Hematopoietic multipotent progenitor cell treated with erythropoietin and hydrocortisone succinate and interleukin-3 and kit ligand, for 8 days (in vitro differentiated cells): ENCODE data around the gene TMEM63B.
A peak's percentile ranks its signal among the peaks of the same experiment; 100 is the strongest.
"Not testable (repeated sequence)": the region's sequence is repeated elsewhere in the genome, so short reads cannot be mapped to it uniquely, and the experiment has no call there.

Experiments
- DNase-seq: peaks from one replicate; pipeline ENCODE4 v3.0.0-alpha.2; 2015

TMEM63B gene

GRCh38 chr6:44172731-44173500 is 45.6 kb downstream of the TMEM63B start:
- DNase-seq, result peak; percentile 83

- no peak for DNase-seq
Observed at GRCh38 chr6:44176130-44176761, 48.9 kb downstream of the TMEM63B start.

DNA sequence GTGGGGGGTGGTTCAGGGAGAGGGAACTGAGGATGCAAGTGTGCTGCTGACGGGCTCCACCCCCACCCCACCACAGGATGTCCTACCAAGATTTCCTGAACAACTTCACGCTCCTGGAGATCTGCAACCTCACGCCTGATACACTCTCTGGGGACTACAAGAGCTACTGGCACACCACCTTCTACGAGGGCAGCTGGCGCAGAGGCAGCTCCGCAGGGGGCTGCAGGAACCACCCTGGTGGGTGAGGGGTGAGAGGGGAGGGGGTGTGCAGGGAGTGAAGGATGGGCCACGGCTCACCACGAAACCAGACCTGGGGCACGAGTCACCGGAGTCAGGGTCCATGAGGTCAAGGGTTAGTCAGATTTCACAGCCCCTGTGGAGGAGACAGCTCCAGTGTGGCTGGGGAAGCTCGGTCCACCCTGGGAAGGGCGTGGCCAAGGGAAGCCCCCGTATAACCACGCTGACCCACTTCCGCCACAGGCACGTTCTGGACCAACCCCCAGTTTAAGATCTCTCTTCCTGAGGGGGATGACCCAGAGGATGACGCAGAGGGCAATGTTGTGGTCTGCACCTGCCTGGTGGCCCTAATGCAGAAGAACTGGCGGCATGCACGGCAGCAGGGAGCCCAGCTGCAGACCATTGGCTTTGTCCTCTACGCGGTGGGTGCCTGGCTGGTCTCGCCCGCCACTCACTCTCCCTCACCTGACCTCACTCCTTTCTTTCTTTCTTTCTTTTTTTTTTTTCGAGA is 49.6 kb downstream of the TMEM63B start:
- no peak for DNase-seq

DNA sequence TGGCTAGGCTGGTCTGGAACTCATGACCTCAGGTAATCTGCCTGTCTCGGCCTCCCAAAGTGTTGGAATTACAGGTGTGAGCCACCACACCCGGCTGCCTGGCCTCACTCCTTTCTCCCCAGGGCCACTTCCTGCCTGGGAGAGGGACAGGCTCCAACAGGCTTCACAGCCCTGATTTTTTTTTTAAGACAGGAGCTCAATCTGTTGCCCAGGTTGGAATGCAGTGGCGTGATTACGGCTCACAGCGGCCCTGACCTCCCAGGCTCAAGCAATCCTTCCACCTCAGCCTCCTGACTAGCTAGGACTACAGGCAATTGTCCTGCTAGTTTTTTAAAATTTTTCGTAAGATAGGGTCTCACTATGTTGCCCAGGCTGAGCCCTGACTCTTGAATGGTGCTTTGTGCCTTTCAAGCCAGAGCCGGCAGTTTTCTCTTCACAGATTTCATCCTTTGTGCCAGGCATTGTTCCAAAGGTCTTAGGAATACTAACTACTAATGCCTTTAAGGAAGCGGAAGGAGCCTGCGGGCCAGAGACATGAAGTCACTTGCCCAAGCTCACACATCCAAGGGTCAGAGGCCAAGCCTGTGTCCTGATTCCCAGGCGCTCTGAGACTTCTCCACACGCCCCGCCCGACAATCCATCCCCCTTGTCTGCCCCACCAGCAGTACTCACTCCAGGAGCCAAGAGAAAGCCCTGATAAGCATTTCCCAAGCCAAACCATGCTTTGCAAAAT is 50.5 kb downstream of the TMEM63B start:
- no peak for DNase-seq

GRCh38 chr6:44178424-44179071 is 51.2 kb downstream of the TMEM63B start:
- no peak for DNase-seq

DNA sequence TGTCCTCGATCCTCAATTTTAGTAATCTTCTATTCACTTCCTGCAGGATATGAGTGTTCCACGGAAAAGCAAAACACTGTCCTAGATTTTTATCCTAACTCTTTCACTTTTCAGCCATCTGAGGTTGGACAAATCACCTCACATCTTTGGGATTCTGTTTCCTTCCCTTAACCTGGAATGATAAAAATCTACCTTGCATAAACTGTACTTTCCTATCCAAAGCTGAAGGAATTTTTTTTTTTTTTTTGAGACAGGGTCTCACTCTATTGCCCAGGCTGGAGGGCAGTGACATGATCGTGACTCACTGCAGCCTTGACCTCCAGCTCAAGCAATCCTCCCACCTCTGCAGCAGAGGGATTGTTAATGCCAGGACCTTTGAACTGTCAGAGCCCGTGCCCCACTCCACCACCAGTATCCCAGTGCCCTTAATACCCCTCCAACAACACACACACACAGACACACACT is 51.8 kb downstream of the TMEM63B start:
- no peak for DNase-seq

- no peak for DNase-seq
Observed at GRCh38 chr6:44179648-44180047, 52.3 kb downstream of the TMEM63B start.

GRCh38 chr6:44180406-44180805 is 53.1 kb downstream of the TMEM63B start:
- no peak for DNase-seq

DNA sequence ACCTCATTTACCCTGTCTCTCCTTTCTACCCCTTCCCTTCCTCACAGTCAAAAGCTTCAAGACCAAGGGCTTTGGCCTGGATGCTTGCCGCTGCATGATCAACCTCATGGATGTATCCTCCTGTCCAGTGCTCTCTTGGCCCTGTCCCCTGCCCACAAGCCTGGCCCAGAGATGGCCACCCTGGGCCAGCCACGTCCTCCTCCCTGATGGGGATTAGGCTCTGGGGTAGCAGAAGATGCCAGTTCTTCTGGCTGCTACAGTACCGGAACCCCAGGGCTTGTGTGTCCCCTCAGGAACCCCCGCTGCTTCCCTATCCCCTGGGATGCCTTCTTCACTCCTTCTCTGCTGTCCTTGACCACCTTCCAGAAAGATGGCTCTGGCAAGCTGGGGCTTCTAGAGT is 53.5 kb downstream of the TMEM63B start:
- no peak for DNase-seq

DNA sequence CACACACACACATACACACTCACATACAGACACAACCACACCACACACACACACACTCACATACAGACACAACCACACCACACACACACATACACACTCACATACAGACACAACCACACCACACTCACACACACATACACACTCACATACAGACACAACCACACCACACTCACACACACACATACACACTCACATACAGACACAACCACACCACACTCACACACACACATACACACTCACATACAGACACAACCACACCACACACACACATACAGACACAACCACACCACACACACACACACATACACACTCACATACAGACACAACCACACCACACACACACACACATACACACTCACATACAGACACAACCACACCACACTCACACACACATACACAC is 54.4 kb downstream of the TMEM63B start:
- DNase-seq, result not testable (repeated sequence)

DNA sequence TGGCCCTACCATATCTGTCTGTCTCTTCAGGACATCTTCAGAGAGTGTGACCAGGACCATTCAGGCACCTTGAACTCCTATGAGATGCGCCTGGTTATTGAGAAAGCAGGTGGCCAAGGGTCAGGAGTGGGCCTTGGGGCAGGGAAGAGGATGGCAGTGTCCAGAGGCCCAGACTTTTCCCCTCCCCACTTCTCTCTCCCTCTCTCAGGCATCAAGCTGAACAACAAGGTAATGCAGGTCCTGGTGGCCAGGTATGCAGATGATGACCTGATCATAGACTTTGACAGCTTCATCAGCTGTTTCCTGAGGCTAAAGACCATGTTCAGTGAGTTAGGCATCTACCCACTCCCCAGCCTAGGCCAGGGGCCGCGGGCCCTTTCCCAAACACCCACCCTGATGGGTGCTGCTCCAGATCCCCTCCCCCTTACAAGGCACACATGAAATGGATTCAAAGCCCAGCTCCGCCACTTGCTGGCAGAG is 55.6 kb downstream of the TMEM63B start:
- no peak for DNase-seq

DNA sequence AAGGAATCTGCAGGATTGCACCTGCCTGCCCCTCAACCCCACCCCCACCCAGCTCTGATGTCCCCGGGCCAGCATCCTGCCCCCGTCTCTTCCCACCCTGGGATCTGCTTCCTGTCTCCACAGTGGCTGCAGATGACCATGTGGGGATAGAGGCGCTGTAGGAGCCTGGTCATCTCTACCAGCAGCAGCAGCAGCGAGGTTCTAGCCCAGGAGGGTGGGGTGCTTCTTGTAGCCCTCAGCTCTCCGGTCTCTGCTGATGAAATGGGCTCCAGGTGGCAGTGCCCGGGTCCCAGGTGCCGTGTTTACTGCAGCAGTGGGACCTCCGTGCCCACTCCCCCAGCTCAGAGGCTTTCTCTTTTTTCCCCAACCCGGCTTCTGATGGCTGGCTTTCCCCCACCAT is 56.4 kb downstream of the TMEM63B start:
- no peak for DNase-seq

DNA sequence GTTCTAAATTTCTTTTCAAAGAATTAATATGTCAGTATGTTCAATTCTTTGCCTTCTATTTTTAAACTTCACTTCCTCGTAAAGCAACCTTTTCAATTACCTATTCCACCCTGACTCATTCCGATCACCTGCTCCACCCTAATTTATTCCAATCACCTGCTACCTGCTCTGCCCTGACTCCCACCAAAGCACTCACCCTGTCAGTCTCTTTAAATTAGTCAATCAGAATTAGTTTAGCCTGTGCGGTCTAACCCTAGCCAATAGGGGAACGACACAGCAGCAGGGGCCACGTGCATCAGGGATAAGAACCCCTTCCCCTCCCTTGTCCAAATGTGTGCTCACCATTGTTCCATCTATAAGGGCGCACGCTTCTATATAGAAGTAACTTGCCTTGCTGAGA is 58.0 kb downstream of the TMEM63B start:
- DNase-seq, result not testable (repeated sequence)

DNA sequence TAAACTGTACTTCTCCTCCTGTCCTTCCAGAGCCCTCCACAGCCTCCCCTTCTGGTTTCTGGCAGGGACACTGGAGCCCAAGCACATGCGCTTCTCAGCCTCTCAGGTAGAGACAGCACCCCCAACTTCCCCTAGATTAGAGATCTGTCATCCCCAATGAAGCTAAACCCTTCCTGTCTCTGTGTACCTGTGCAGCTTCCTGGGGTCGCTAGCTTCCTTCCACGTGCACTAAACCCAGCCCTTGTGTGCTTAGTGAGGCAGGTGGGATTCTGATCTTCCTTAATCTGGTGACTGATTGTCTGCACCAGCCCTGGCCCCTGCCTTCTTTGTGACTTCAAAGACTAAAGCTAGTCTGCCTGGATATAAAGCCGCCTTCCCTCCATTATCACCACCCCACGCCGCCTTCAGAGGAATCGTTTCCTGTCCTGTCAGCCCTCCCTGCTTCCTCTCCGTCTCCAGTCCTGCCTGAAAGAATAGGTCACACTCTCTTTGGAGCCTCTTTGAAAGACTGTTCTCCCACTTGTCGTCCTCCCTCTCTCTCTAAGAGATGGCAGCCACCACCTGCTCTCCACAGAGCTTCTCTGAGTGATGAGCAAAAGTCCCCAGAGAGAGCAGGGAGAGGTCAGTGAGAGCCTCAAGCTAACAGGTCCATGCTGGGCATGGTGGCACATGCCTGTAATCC is 58.7 kb downstream of the TMEM63B start:
- DNase-seq, result no peak

GRCh38 chr6:44186635-44187025 is 59.3 kb downstream of the TMEM63B start:
- no peak for DNase-seq

- DNase-seq, result no peak
Observed at GRCh38 chr6:44188819-44189218, 61.5 kb downstream of the TMEM63B start.

- no peak for DNase-seq
Observed at GRCh38 chr6:44189257-44189656, 61.9 kb downstream of the TMEM63B start.

DNA sequence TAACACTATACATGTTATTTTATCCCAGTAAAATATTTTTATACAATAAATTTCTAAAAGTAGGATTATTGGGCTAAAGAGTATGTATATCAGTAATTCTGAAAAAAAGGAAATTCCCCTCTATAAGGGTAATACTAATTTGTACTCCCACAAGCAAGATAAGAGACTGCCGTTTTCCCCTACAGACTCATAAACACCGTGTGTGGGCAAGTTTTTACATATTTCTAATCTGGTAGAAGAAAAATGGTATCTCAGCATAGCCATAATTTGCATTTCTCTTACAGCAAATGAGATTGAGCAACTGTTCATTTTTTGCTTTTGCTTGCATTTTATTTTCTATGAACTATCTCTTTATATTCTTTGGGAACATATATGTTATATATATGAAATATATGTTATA is 63.4 kb downstream of the TMEM63B start:
- DNase-seq, result peak; percentile 29

- DNase-seq, result peak; percentile 30
Observed at GRCh38 chr6:44192428-44193041, 65.2 kb downstream of the TMEM63B start.

DNA sequence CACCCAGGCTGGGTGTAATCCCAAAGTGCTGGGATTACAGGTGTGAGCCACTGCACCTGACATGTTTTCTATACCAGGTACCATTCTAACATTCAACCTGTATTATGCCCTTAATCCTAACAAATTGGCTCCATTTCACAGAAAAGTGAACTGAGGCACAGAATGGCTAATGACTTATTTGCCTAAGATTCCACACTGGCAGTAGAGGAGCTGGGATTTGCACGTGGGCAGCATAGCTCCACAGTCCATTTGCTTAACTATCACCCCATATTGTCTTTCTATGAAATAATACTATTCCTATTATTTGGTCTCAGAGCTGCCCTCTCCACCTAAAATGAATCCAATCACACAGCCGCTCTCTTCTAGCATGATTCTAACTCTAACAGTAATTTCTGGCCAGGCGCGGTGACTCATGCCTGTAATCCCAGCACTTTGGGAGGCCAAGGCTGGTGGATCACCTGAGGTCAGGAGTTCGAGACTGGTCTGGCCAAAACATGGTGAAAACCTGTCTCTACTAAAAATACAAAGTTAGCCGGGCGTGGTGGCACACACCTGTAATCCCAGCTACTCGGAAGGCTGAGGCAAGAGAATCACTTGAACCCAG is 66.1 kb downstream of the TMEM63B start:
- no peak for DNase-seq

DNA sequence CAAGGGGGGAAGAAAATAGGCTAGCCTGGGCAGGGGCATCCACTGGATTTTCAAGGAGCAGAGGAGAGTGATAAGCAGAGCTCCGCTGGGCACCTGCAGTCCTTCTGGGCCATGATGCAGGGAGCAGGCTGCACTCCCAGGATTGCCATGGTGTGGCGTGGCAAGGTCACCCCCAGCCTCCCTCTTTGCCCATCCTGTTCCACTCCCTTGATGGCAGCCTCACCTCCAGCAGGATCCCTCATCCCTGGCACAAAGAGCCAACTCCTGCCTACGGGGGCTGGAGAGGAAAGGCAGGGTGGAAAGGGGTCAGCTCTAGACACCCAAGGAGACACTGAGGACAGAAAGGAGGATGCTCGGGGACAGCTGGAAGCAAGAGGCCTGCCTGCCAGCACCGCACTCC is 67.0 kb downstream of the TMEM63B start:
- no peak for DNase-seq
